Right lobe of liver (tissue), 4 donors: Measurements from ENCODE around the gene INO80.

Source experiments
- POLR2A ChIP-seq: fragments of 450-650 bp; IDR thresholded peaks from one replicate; pipeline ENCODE4 v1.6.1; 2017; ENCODE audit warnings: antibody characterized with exemption, mild to moderate bottlenecking
- TF ChIP-seq, protein P1 (sequence below), 4 donors: fragments of 200-600 bp in 3 of 4; fragments of 450-650 bp in 1 of 4; IDR thresholded peaks; one replicate each; pipeline versions ENCODE4 v1.5.1 to v1.8.0; 2016 to 2022; ENCODE audit warnings: antibody characterized with exemption in 4 of 4, mild to moderate bottlenecking in 2 of 4
- donor health status: DM: no; HTN: no; CAD: no.
- donor health status: DM: no; HTN: no; CAD: no.
- donor health status: DM: no; HTN: yes; CAD: no.

GRCh38 chr15:40969363-40969762 lies 146.7 kb downstream of the INO80 start:
- TF ChIP-seq, protein P1, sequence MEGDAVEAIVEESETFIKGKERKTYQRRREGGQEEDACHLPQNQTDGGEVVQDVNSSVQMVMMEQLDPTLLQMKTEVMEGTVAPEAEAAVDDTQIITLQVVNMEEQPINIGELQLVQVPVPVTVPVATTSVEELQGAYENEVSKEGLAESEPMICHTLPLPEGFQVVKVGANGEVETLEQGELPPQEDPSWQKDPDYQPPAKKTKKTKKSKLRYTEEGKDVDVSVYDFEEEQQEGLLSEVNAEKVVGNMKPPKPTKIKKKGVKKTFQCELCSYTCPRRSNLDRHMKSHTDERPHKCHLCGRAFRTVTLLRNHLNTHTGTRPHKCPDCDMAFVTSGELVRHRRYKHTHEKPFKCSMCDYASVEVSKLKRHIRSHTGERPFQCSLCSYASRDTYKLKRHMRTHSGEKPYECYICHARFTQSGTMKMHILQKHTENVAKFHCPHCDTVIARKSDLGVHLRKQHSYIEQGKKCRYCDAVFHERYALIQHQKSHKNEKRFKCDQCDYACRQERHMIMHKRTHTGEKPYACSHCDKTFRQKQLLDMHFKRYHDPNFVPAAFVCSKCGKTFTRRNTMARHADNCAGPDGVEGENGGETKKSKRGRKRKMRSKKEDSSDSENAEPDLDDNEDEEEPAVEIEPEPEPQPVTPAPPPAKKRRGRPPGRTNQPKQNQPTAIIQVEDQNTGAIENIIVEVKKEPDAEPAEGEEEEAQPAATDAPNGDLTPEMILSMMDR (IDR thresholded peaks at IDR 0.05) = no peak
- no peak for TF ChIP-seq POLR2A
